Liver (tissue), 9 donors: ENCODE data around the gene SLIT1. TPM values are rescaled to one million over a fixed set of nuclear protein-coding genes. Genes with fewer than 3 reads are reported as not detected.

ENCODE experiments used
- DNase-seq: peaks from one replicate; pipeline ENCODE4 v3.0.0-alpha.2; 2017; ENCODE audit warnings: low spot score
- H3K27ac ChIP-seq, 2 donors: one replicate each; pipeline ENCODE4 v1.7.0; 2013; ENCODE audit warnings: inconsistent platforms in 2 of 2, low read length in 2 of 2, control low read depth in 1 of 2, low read depth in 1 of 2, mild to moderate bottlenecking in 1 of 2
- H3K27me3 ChIP-seq, 4 donors: one replicate each; pipeline versions ENCODE4 v1.6.1 to v1.7.0; 2013; ENCODE audit warnings: low read length in 3 of 4, inconsistent platforms in 1 of 4, mild to moderate bottlenecking in 1 of 4, moderate library complexity in 1 of 4; ENCODE audit not compliant: control insufficient read depth in 4 of 4, insufficient read depth in 4 of 4
- H3K36me3 ChIP-seq, 4 donors: one replicate each; pipeline versions ENCODE4 v1.6.1 to v1.7.0; 2013; ENCODE audit warnings: low read length in 3 of 4, mild to moderate bottlenecking in 3 of 4, low read depth in 1 of 4, moderate library complexity in 1 of 4; ENCODE audit not compliant: control insufficient read depth in 4 of 4, insufficient read depth in 3 of 4
- H3K4me1 ChIP-seq, 4 donors: one replicate each; pipeline versions ENCODE4 v1.6.1 to v1.7.0; 2013; ENCODE audit warnings: low read length in 3 of 4, mild to moderate bottlenecking in 3 of 4, moderate library complexity in 1 of 4; ENCODE audit not compliant: control insufficient read depth in 4 of 4, insufficient read depth in 4 of 4
- H3K4me3 ChIP-seq, 3 donors: one replicate each; pipeline versions ENCODE4 v1.6.1 to v1.7.0; 2013; ENCODE audit warnings: low read length in 3 of 3, control low read depth in 1 of 3, low read depth in 1 of 3, mild to moderate bottlenecking in 1 of 3
- H3K9ac ChIP-seq, 2 donors: one replicate each; pipeline ENCODE4 v1.7.0; 2013; ENCODE audit warnings: low read length in 2 of 2, mild to moderate bottlenecking in 2 of 2, moderate library complexity in 2 of 2, control low read depth in 1 of 2, low read depth in 1 of 2
- H3K9me3 ChIP-seq, 4 donors: one replicate each; pipeline versions ENCODE4 v1.6.1 to v1.7.0; 2013; ENCODE audit warnings: low read length in 3 of 4; ENCODE audit not compliant: control insufficient read depth in 4 of 4
- ATF3 ChIP-seq: IDR thresholded peaks from 2 replicates; pipeline ENCODE4 v1.6.1; 2016; ENCODE audit warnings: antibody characterized with exemption
- EGR1 ChIP-seq, 2 donors: IDR thresholded peaks; 2 replicates each; pipeline ENCODE4 v1.6.1; 2016 to 2018; ENCODE audit warnings: antibody characterized with exemption in 2 of 2, low read depth in 2 of 2
- FOXA1 ChIP-seq: IDR thresholded peaks from 2 replicates; pipeline ENCODE4 v1.6.1; 2016; ENCODE audit warnings: antibody characterized with exemption
- FOXA2 ChIP-seq: IDR thresholded peaks from 2 replicates; pipeline ENCODE4 v1.6.1; 2016; ENCODE audit warnings: antibody characterized with exemption
- GABPA ChIP-seq, 2 donors: IDR thresholded peaks in 1 of 2; conservative IDR thresholded peaks in 1 of 2; 2 replicates each; pipeline ENCODE4 v1.6.1; 2016; ENCODE audit warnings: antibody characterized with exemption in 2 of 2, mild to moderate bottlenecking in 1 of 2, moderate library complexity in 1 of 2
- HNF4A ChIP-seq, 2 donors: conservative IDR thresholded peaks; 2 replicates each; pipeline ENCODE4 v1.6.1; 2016; ENCODE audit warnings: antibody characterized with exemption in 2 of 2, mild to moderate bottlenecking in 2 of 2
- HNF4G ChIP-seq: IDR thresholded peaks from 2 replicates; pipeline ENCODE4 v1.6.1; 2016; ENCODE audit warnings: antibody characterized with exemption
- JUND ChIP-seq, 2 donors: IDR thresholded peaks; 2 replicates each; pipeline ENCODE4 v1.6.1; 2016; ENCODE audit warnings: antibody characterized with exemption in 2 of 2
- NR2F2 ChIP-seq: IDR thresholded peaks from 2 replicates; pipeline ENCODE4 v1.6.1; 2016; ENCODE audit warnings: antibody characterized with exemption
- RAD21 ChIP-seq, 2 donors: IDR thresholded peaks; 2 replicates each; pipeline ENCODE4 v1.6.1; 2016; ENCODE audit warnings: antibody characterized with exemption in 2 of 2, mild to moderate bottlenecking in 2 of 2
- REST ChIP-seq: IDR thresholded peaks from 2 replicates; pipeline ENCODE4 v1.6.1; 2016; ENCODE audit warnings: antibody characterized with exemption, mild to moderate bottlenecking
- RXRA ChIP-seq, 2 donors: IDR thresholded peaks; 2 replicates each; pipeline ENCODE4 v1.6.1; 2017 to 2018; ENCODE audit warnings: antibody characterized with exemption in 2 of 2, mild to moderate bottlenecking in 1 of 2
- SP1 ChIP-seq: IDR thresholded peaks from 2 replicates; pipeline ENCODE4 v1.6.1; 2018; ENCODE audit warnings: antibody characterized with exemption, mild to moderate bottlenecking
- TAF1 ChIP-seq: conservative IDR thresholded peaks from 2 replicates; pipeline ENCODE4 v1.6.1; 2016; ENCODE audit warnings: antibody characterized with exemption, mild to moderate bottlenecking
- YY1 ChIP-seq: IDR thresholded peaks from 2 replicates; pipeline ENCODE4 v1.6.1; 2016; ENCODE audit warnings: antibody characterized with exemption, mild to moderate bottlenecking
- ZBTB33 ChIP-seq: IDR thresholded peaks from 2 replicates; pipeline ENCODE4 v1.6.1; 2016; ENCODE audit warnings: antibody characterized with exemption
- WGBS: extraction: QIAGEN DNeasy Blood & Tissue Kit; methylation state at CpG from one replicate; pipeline ENCODE4 v1.1.7; 2013; 5-methylcytosine and 5-hydroxymethylcytosine counted together
- polyA plus RNA-seq, 2 donors: library from polyadenylated mRNA; stranded (reverse) in 1 of 2; unstranded in 1 of 2; fragments of 200-250 nt in 1 of 2; fragments of >200 nt in 1 of 2; fragmentation: Nextera tagmentation in 1 of 2; extraction: Ambion mirVana in 1 of 2; gene quantifications; one replicate each; pipeline versions ENCODE4 v1.2.1 to v1.2.3, GENCODE V29; 2013 to 2015
- total RNA-seq, 2 donors: library from RNA; depleted of rRNA; stranded (reverse); fragments of >200 nt; gene quantifications; one replicate each; pipeline ENCODE4 v1.2.3, GENCODE V29; 2014
- TF ChIP-seq, protein P1 (sequence below): IDR thresholded peaks from 2 replicates; pipeline ENCODE4 v1.6.1; 2016; ENCODE audit warnings: antibody characterized with exemption
- TF ChIP-seq, protein P2 (sequence below): fragments of 150-350 bp; IDR thresholded peaks from 2 replicates; pipeline ENCODE4 v1.5.1; 2017; ENCODE audit warnings: improper control_type of control experiment, low read depth, low read length; ENCODE audit not compliant: missing input control
- donor health status: healthy.
- donor health status: healthy.
- donor health status: healthy.
- donor health status: healthy.
- donor health status: healthy.

The SLIT1 gene
- total and polyA plus RNA-seq, 4 donors: under 0.01 to 0.14 (median 0.06) TPM

DNA sequence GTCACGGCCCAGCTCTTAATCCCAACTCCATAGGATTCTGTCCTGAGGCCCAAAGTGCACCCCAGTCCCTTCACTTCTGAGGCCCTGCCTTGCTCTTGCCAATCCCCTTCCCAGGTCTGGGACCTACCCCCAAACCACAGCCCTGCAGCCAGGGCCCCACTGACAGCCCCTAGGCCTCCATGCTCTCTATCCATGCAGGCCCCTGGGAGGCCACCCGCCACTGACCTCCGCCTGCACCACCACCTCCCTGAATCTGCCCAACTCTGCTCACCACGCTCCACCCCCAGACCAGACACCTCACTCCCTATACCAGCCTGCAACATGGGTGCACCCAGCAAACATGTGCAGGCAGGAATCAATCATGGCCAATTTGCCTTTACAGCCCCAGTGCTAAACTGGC is 10.2 kb downstream of the SLIT1 start:
- no peak overlapping the region for H3K4me3 ChIP-seq
- H3K27me3 ChIP-seq: peaks cover 0 to 7% (median 0%) of the 10 kb centered on the region in 4 donors
- no peaks in the 10 kb centered on the region for H3K9me3 ChIP-seq
- WGBS: 93% methylated on average over 4 of the region's 4 CpGs
- H3K36me3 ChIP-seq: no peaks in the 10 kb centered on the region
- H3K27ac ChIP-seq: no peak overlapping the region
- TF ChIP-seq RXRA (IDR thresholded peaks at IDR 0.05) (no peak), RAD21 (IDR thresholded peaks at IDR 0.05) (no peak), GABPA (IDR thresholded peaks at IDR 0.05 in 1 of 2, conservative IDR thresholded peaks at IDR 0.05 in 1 of 2) (no peak), REST (no peak), TAF1 (no peak), YY1 (no peak), EGR1 (IDR thresholded peaks at IDR 0.05; ENCODE audit: low read depth in 2 of 2) (no peak), JUND (IDR thresholded peaks at IDR 0.05) (no peak), FOXA2 (no peak), HNF4A (conservative IDR thresholded peaks at IDR 0.05) (no peak), FOXA1 (no peak), ATF3 (no peak), SP1 (no peak), HNF4G (no peak), NR2F2 (no peak)
- TF ChIP-seq, protein P1, sequence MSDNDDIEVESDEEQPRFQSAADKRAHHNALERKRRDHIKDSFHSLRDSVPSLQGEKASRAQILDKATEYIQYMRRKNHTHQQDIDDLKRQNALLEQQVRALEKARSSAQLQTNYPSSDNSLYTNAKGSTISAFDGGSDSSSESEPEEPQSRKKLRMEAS: no peak
- TF ChIP-seq, protein P2, sequence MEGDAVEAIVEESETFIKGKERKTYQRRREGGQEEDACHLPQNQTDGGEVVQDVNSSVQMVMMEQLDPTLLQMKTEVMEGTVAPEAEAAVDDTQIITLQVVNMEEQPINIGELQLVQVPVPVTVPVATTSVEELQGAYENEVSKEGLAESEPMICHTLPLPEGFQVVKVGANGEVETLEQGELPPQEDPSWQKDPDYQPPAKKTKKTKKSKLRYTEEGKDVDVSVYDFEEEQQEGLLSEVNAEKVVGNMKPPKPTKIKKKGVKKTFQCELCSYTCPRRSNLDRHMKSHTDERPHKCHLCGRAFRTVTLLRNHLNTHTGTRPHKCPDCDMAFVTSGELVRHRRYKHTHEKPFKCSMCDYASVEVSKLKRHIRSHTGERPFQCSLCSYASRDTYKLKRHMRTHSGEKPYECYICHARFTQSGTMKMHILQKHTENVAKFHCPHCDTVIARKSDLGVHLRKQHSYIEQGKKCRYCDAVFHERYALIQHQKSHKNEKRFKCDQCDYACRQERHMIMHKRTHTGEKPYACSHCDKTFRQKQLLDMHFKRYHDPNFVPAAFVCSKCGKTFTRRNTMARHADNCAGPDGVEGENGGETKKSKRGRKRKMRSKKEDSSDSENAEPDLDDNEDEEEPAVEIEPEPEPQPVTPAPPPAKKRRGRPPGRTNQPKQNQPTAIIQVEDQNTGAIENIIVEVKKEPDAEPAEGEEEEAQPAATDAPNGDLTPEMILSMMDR: no peak
- no peak for DNase-seq
- no peaks in the 10 kb centered on the region for H3K4me1 ChIP-seq
- no peak overlapping the region for H3K9ac ChIP-seq

- Histone ChIP-seq H3K27me3 (peaks cover 0 to 7% (median 0%) of the 10 kb centered on the region in 4 donors), H3K9ac (no peak overlapping the region), H3K4me1 (no peaks in the 10 kb centered on the region), H3K36me3 (no peaks in the 10 kb centered on the region), H3K4me3 (no peak overlapping the region), H3K9me3 (no peaks in the 10 kb centered on the region), H3K27ac (no peak overlapping the region)
- DNase-seq: no peak
- TF ChIP-seq HNF4A (conservative IDR thresholded peaks at IDR 0.05) (no peak), YY1 (no peak), HNF4G (no peak), FOXA2 (no peak), ATF3 (no peak), RAD21 (IDR thresholded peaks at IDR 0.05) (no peak), EGR1 (IDR thresholded peaks at IDR 0.05; ENCODE audit: low read depth in 2 of 2) (no peak), REST (no peak), RXRA (IDR thresholded peaks at IDR 0.05) (no peak), ZBTB33 (no peak), NR2F2 (no peak), TAF1 (no peak), GABPA (IDR thresholded peaks at IDR 0.05 in 1 of 2, conservative IDR thresholded peaks at IDR 0.05 in 1 of 2) (no peak), FOXA1 (no peak), JUND (IDR thresholded peaks at IDR 0.05) (no peak)
- TF ChIP-seq, protein P1: no peak
Observed at GRCh38 chr10:97174941-97175340, 10.8 kb downstream of the SLIT1 start.
